Esophagus muscularis mucosa (tissue), 4 donors: ENCODE data around the gene FXYD4. TPM values are rescaled to one million over a fixed set of nuclear protein-coding genes. Genes with fewer than 3 reads are reported as not detected.

Source experiments
- DNase-seq: peaks from one replicate; pipeline ENCODE4 v3.0.0-alpha.2; 2017; ENCODE audit errors: extremely low spot score
- H3K27ac ChIP-seq, 4 donors: fragments of 200-600 bp; sonication (generic); replicated peaks in 1 of 4; 1 replicate in 3 of 4; 2 replicates in 1 of 4; pipeline ENCODE4 v1.5.1; 2016 to 2019; ENCODE audit warnings: mild to moderate bottlenecking in 1 of 4
- H3K27me3 ChIP-seq, 4 donors: fragments of 200-600 bp; sonication (generic); one replicate each; pipeline versions ENCODE4 v1.5.1 to v1.6.0; 2016 to 2019
- H3K36me3 ChIP-seq, 4 donors: fragments of 200-600 bp; sonication (generic); one replicate each; pipeline ENCODE4 v1.5.1; 2016 to 2019
- H3K4me1 ChIP-seq, 4 donors: fragments of 200-600 bp; sonication (generic); one replicate each; pipeline ENCODE4 v1.5.1; 2016 to 2019
- H3K4me3 ChIP-seq, 4 donors: fragments of 200-600 bp; sonication (generic); 1 replicate in 2 of 4; 2 replicates in 2 of 4; pipeline ENCODE4 v1.5.1; 2016 to 2019; ENCODE audit warnings: mild to moderate bottlenecking in 4 of 4, moderate library complexity in 1 of 4
- H3K9me3 ChIP-seq, 4 donors: fragments of 200-600 bp; sonication (generic); 1 replicate in 3 of 4; 2 replicates in 1 of 4; pipeline ENCODE4 v1.5.1; 2016 to 2019
- CTCF ChIP-seq, 3 experiments: fragments of 200-600 bp in 2 of 3; fragments of 450-650 bp in 1 of 3; sonication (generic) in 2 of 3; IDR thresholded peaks; one replicate each; pipeline ENCODE4 v1.5.1; 2017 to 2019; ENCODE audit warnings: antibody characterized with exemption in 3 of 3, mild to moderate bottlenecking in 2 of 3, moderate library complexity in 1 of 3
- EP300 ChIP-seq: sonication (generic); formaldehyde crosslinking; IDR thresholded peaks from one replicate; pipeline ENCODE4 v1.6.1; 2017; ENCODE audit warnings: antibody characterized with exemption
- POLR2A ChIP-seq: fragments of 450-650 bp; IDR thresholded peaks from one replicate; pipeline ENCODE4 v1.6.1; 2017; ENCODE audit warnings: antibody characterized with exemption, moderate library complexity, mild to moderate bottlenecking, low read depth
- POLR2AphosphoS5 ChIP-seq, 2 donors: sonication (generic); formaldehyde crosslinking; IDR thresholded peaks; one replicate each; pipeline ENCODE4 v1.6.1; 2017; ENCODE audit warnings: antibody characterized with exemption in 2 of 2
- WGBS: methylation state at CpG from one replicate; pipeline ENCODE4 v1.1.5; 2018; 5-methylcytosine and 5-hydroxymethylcytosine counted together
- intact Hi-C: fragments of 100-400 bp; cut with DNase I; formaldehyde crosslinking; loops from one replicate; pipeline ENCODE4 v1.15.1; 2023
- total RNA-seq, 4 donors: library from RNA; depleted of rRNA; stranded (reverse); fragments of >200 nt; gene quantifications; one replicate each; pipeline versions ENCODE4 v1.1.0 to v1.2.1, GENCODE V29; 2016

Gene FXYD4
- total RNA-seq, 4 donors from 2014 or later: not detected

DNA sequence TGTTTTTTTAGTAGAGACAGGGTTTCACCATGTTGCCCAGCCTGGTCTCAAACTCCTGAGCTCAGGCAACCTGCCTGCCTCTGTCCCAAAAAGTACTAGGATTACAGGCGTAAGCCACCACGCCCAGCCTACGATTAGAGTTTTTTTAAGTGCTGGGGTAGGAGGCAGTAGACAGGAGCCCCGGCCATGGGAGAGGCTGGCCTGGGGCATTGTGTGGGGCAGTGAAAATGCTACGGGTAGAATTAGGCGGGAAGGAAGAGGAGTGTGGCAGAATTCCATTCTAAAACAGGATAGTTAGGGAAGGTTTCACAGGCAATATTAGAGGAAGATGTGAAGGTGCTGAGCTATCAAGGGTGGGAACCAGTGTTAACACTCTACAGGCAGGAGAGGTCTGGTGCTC, 31.3 kb upstream of the FXYD4 start:
- intact Hi-C loops: no loop called here

GRCh38 chr10:43340619-43341018, 30.8 kb upstream of the FXYD4 start:
- Histone ChIP-seq H3K36me3 (no peaks in the 10 kb centered on the region), H3K27ac (no peak overlapping the region), H3K4me3 (no peak overlapping the region), H3K4me1 (peaks cover 0 to 8% (median 0%) of the 10 kb centered on the region in 4 donors), H3K9me3 (no peaks in the 10 kb centered on the region), H3K27me3 (peaks cover 0 to 29% (median 0%) of the 10 kb centered on the region in 4 donors)
- no peak for DNase-seq
- 68% methylated on average over 9 of the region's 9 CpGs for WGBS
- TF ChIP-seq POLR2AphosphoS5 (IDR thresholded peaks at IDR 0.05) (peak in 1 of 2 donors; percentile 14), CTCF (IDR thresholded peaks at IDR 0.05) (no peak)
- intact Hi-C loops: no loop called here

More for the DNA sequence above, 31.3 kb upstream of the FXYD4 start:
- H3K36me3 ChIP-seq: no peaks in the 10 kb centered on the region
- no peaks in the 10 kb centered on the region for H3K9me3 ChIP-seq
- DNase-seq: no peak
- H3K27me3 ChIP-seq: peaks cover 0 to 32% (median 0%) of the 10 kb centered on the region in 4 donors
- TF ChIP-seq EP300: no peak
- TF ChIP-seq CTCF (IDR thresholded peaks at IDR 0.05): no peak
- TF ChIP-seq POLR2AphosphoS5 (IDR thresholded peaks at IDR 0.05): no peak
- no peak for TF ChIP-seq POLR2A
- peaks cover 0 to 8% (median 0%) of the 10 kb centered on the region in 4 donors for H3K4me1 ChIP-seq
- WGBS: 89% methylated on average over 6 of the region's 6 CpGs
- H3K27ac ChIP-seq: no peak overlapping the region
- no peak overlapping the region for H3K4me3 ChIP-seq

GRCh38 chr10:43341450-43341849, 30.0 kb upstream of the FXYD4 start:
- intact Hi-C loops: no loop called here
- no peak for DNase-seq
- H3K27ac ChIP-seq: no peak overlapping the region

GRCh38 chr10:43342279-43343125, 28.9 kb upstream of the FXYD4 start:
- Histone ChIP-seq H3K9me3 (no peaks in the 10 kb centered on the region), H3K4me1 (peaks cover 0 to 8% (median 0%) of the 10 kb centered on the region in 4 donors), H3K27ac (no peak overlapping the region), H3K36me3 (no peaks in the 10 kb centered on the region), H3K27me3 (peaks cover 0 to 26% (median 0%) of the 10 kb centered on the region in 4 donors), H3K4me3 (no peak overlapping the region)
- TF ChIP-seq CTCF (IDR thresholded peaks at IDR 0.05) (no peak), EP300 (no peak), POLR2AphosphoS5 (IDR thresholded peaks at IDR 0.05) (no peak), POLR2A (no peak)
- 90% methylated on average over 40 of the region's 49 CpGs for WGBS
- intact Hi-C loops: no loop called here
- no peak for DNase-seq

More at GRCh38 chr10:43341450-43341849, 30.0 kb upstream of the FXYD4 start:
- TF ChIP-seq EP300 (no peak), POLR2A (no peak), POLR2AphosphoS5 (IDR thresholded peaks at IDR 0.05) (no peak), CTCF (IDR thresholded peaks at IDR 0.05) (no peak)
- 86% methylated on average over 7 of the region's 7 CpGs for WGBS
- Histone ChIP-seq H3K4me1 (peaks cover 0 to 8% (median 0%) of the 10 kb centered on the region in 4 donors), H3K9me3 (no peaks in the 10 kb centered on the region), H3K36me3 (no peaks in the 10 kb centered on the region), H3K27me3 (peaks cover 0 to 29% (median 0%) of the 10 kb centered on the region in 4 donors), H3K4me3 (no peak overlapping the region)
